Measurements from ENCODE around the gene SLC6A19. TPM values are rescaled to one million over a fixed set of nuclear protein-coding genes. Genes with fewer than 3 reads are reported as not detected.

Gene SLC6A19
- total and polyA plus RNA-seq, 9 donors = 0.08 to 1.5 TPM; not detected in 7

GRCh38 chr5:1178529-1179382 lies 22.6 kb upstream of the SLC6A19 start:
- Histone ChIP-seq H3K27ac (no peak overlapping the region), H3K4me3 (no peak overlapping the region), H3K27me3 (no peaks in the 10 kb centered on the region), H3K9me3 (no peaks in the 10 kb centered on the region), H3K36me3 (no peaks in the 10 kb centered on the region), H3K4me1 (ENCODE audit: insufficient read depth) (no peaks in the 10 kb centered on the region)
- no peak for DNase-seq
- TF ChIP-seq CTCF (IDR thresholded peaks at IDR 0.05) = no peak
- TF ChIP-seq POLR2A (IDR thresholded peaks at IDR 0.05) = no peak
- no peak for TF ChIP-seq EP300 (IDR thresholded peaks at IDR 0.05)
- WGBS, 3 donors = 63 to 75% (median 65%) methylated on average over 9 to 34 of the region's 34 CpGs
- intact Hi-C loops (cut with DNase I) = no loop called here

- WGBS, 3 donors = 86 to 96% (median 95%) methylated on average over 5 to 9 of the region's 9 CpGs
- TF ChIP-seq POLR2A (IDR thresholded peaks at IDR 0.05) (no peak), CTCF (IDR thresholded peaks at IDR 0.05) (no peak), EP300 (IDR thresholded peaks at IDR 0.05) (no peak)
- no peaks in the 10 kb centered on the region for H3K27me3 ChIP-seq
- H3K9me3 ChIP-seq = no peaks in the 10 kb centered on the region
- H3K4me1 ChIP-seq (ENCODE audit: insufficient read depth) = no peaks in the 10 kb centered on the region
- no peaks in the 10 kb centered on the region for H3K36me3 ChIP-seq
- H3K27ac ChIP-seq = no peak overlapping the region
- intact Hi-C loops (cut with DNase I) = no loop called here
- no peak overlapping the region for H3K4me3 ChIP-seq
- DNase-seq = no peak
These were observed 22.0 kb upstream of the SLC6A19 start for GRCh38 chr5:1179383-1179715.

GRCh38 chr5:1180096-1180495 lies 21.3 kb upstream of the SLC6A19 start:
- 92% methylated on average over 20 of the region's 20 CpGs; no CpG with 5 or more reads in 2 of the 3 donors for WGBS, 3 donors
- Histone ChIP-seq H3K27ac (no peak overlapping the region), H3K4me3 (no peak overlapping the region), H3K9me3 (no peaks in the 10 kb centered on the region), H3K4me1 (ENCODE audit: insufficient read depth) (no peaks in the 10 kb centered on the region), H3K36me3 (no peaks in the 10 kb centered on the region), H3K27me3 (no peaks in the 10 kb centered on the region)
- DNase-seq = no peak
- TF ChIP-seq POLR2A (IDR thresholded peaks at IDR 0.05) (no peak), CTCF (IDR thresholded peaks at IDR 0.05) (no peak), EP300 (IDR thresholded peaks at IDR 0.05) (no peak)
- intact Hi-C loops (cut with DNase I) = loop anchor here in 2 of 4 donors (10.0 kb wide), 2 partner anchors 465 to 475 kb away; no protein-coding TSS in a partner anchor

GRCh38 chr5:1180841-1181271 lies 20.5 kb upstream of the SLC6A19 start:
- H3K27ac ChIP-seq = no peak overlapping the region
- no peaks in the 10 kb centered on the region for H3K9me3 ChIP-seq
- DNase-seq = no peak
- H3K27me3 ChIP-seq = no peaks in the 10 kb centered on the region
- intact Hi-C loops (cut with DNase I) = loop anchor here in 2 of 4 donors (10.0 kb wide), 2 partner anchors 464 to 474 kb away; no protein-coding TSS in a partner anchor
- H3K4me1 ChIP-seq (ENCODE audit: insufficient read depth) = no peaks in the 10 kb centered on the region
- WGBS, 3 donors = 44 to 50% (median 49%) methylated on average over 20 of the region's 20 CpGs
- TF ChIP-seq EP300 (IDR thresholded peaks at IDR 0.05) (no peak), CTCF (IDR thresholded peaks at IDR 0.05) (no peak), POLR2A (IDR thresholded peaks at IDR 0.05) (no peak)
- H3K4me3 ChIP-seq = no peak overlapping the region
- no peaks in the 10 kb centered on the region for H3K36me3 ChIP-seq
